NCI-H526 (cell line): ENCODE measurements around the gene HAT1.

ENCODE experiments used
- DNase-seq, 2 experiments: peaks; one replicate each; lab custom pipeline; 2025; lab: John Stamatoyannopoulos, UW

HAT1 gene

GRCh38 chr2:171921970-171922229 is 361 bp upstream of the HAT1 start:
- DNase-seq: no peak

GRCh38 chr2:171923206-171923605 is 945 bp downstream of the HAT1 start:
- peak in 1 of 2 experiments; percentile 31 for DNase-seq

- DNase-seq: no peak
Measured at GRCh38 chr2:171924170-171924942, 2.1 kb downstream of the HAT1 start.

- DNase-seq: no peak
Measured at GRCh38 chr2:171930385-171930784, 8.1 kb downstream of the HAT1 start.

- no peak for DNase-seq
Measured at GRCh38 chr2:171939058-171939742, 16.9 kb downstream of the HAT1 start.

- no peak for DNase-seq
Measured at GRCh38 chr2:171939743-171940071, 17.4 kb downstream of the HAT1 start.

GRCh38 chr2:171941316-171941699 is 19.0 kb downstream of the HAT1 start:
- no peak for DNase-seq

GRCh38 chr2:171943869-171944268 is 21.6 kb downstream of the HAT1 start:
- DNase-seq: no peak

- no peak for DNase-seq
Measured at GRCh38 chr2:171952276-171952675, 30.0 kb downstream of the HAT1 start.

GRCh38 chr2:171952748-171953147 is 30.5 kb downstream of the HAT1 start:
- DNase-seq: no peak

- DNase-seq: no peak
Measured at GRCh38 chr2:171956135-171956825, 34.0 kb downstream of the HAT1 start.

- DNase-seq: peak in 1 of 2 experiments; percentile 43
Measured at GRCh38 chr2:171957061-171957460, 34.8 kb downstream of the HAT1 start.

GRCh38 chr2:171958475-171958874 is 36.2 kb downstream of the HAT1 start:
- no peak for DNase-seq

- DNase-seq: no peak
Measured at GRCh38 chr2:171959998-171960397, 37.7 kb downstream of the HAT1 start.

GRCh38 chr2:171960570-171960969 is 38.3 kb downstream of the HAT1 start:
- DNase-seq: no peak

- no peak for DNase-seq
Measured at GRCh38 chr2:171963198-171963597, 40.9 kb downstream of the HAT1 start.

GRCh38 chr2:171964308-171964707 is 42.0 kb downstream of the HAT1 start:
- no peak for DNase-seq

- no peak for DNase-seq
Measured at GRCh38 chr2:171965238-171965637, 43.0 kb downstream of the HAT1 start.

- no peak for DNase-seq
Measured at GRCh38 chr2:171965661-171966060, 43.4 kb downstream of the HAT1 start.

- DNase-seq: no peak
Measured at GRCh38 chr2:171966235-171966634, 44.0 kb downstream of the HAT1 start.

GRCh38 chr2:171966688-171967087 is 44.4 kb downstream of the HAT1 start:
- DNase-seq: no peak

GRCh38 chr2:171968509-171968908 is 46.2 kb downstream of the HAT1 start:
- DNase-seq: no peak

- no peak for DNase-seq
Measured at GRCh38 chr2:171972329-171972982, 50.2 kb downstream of the HAT1 start.
